Measurements from ENCODE around the gene RICTOR.

RICTOR gene

GRCh38 chr5:39099831-39100230 lies 25.6 kb upstream of the RICTOR start:
- no peak for FAIRE-seq

GRCh38 chr5:39093352-39093751 lies 19.2 kb upstream of the RICTOR start:
- no peak for FAIRE-seq

GRCh38 chr5:39092581-39093351 lies 18.6 kb upstream of the RICTOR start:
- FAIRE-seq: no peak

GRCh38 chr5:39091940-39092580 lies 17.9 kb upstream of the RICTOR start:
- FAIRE-seq: no peak

- FAIRE-seq: no peak
Observed at GRCh38 chr5:39083968-39084367, 9.8 kb upstream of the RICTOR start.

- no peak for FAIRE-seq
Observed at GRCh38 chr5:39082995-39083394, 8.8 kb upstream of the RICTOR start.

GRCh38 chr5:39080597-39081204 lies 6.5 kb upstream of the RICTOR start:
- peak; percentile 74 for FAIRE-seq

GRCh38 chr5:39080168-39080567 lies 6.0 kb upstream of the RICTOR start:
- FAIRE-seq: no peak

- FAIRE-seq: no peak
Observed at GRCh38 chr5:39079147-39079546, 4.9 kb upstream of the RICTOR start.

GRCh38 chr5:39076757-39077728 lies 2.8 kb upstream of the RICTOR start:
- no peak for FAIRE-seq

GRCh38 chr5:39076101-39076756 lies 2.0 kb upstream of the RICTOR start:
- no peak for FAIRE-seq

- no peak for FAIRE-seq
Observed at GRCh38 chr5:39073767-39074016, 507 bp downstream of the RICTOR start.

- FAIRE-seq: no peak
Observed at GRCh38 chr5:39072925-39073766, 1.1 kb downstream of the RICTOR start.

- no peak for FAIRE-seq
Observed at GRCh38 chr5:39068099-39068498, 6.1 kb downstream of the RICTOR start.

GRCh38 chr5:39064450-39064849 lies 9.7 kb downstream of the RICTOR start:
- FAIRE-seq: no peak

- FAIRE-seq: no peak
Observed at GRCh38 chr5:39063037-39063436, 11.2 kb downstream of the RICTOR start.

GRCh38 chr5:39062530-39062929 lies 11.7 kb downstream of the RICTOR start:
- no peak for FAIRE-seq

GRCh38 chr5:39062104-39062503 lies 12.1 kb downstream of the RICTOR start:
- FAIRE-seq: no peak

GRCh38 chr5:39059064-39059463 lies 15.1 kb downstream of the RICTOR start:
- no peak for FAIRE-seq

GRCh38 chr5:39058178-39058921 lies 15.8 kb downstream of the RICTOR start:
- FAIRE-seq: no peak

GRCh38 chr5:39057734-39058133 lies 16.5 kb downstream of the RICTOR start:
- FAIRE-seq: no peak

Measured in TTC549 (cell line).